Measurements from ENCODE around the gene GAN.

DNA sequence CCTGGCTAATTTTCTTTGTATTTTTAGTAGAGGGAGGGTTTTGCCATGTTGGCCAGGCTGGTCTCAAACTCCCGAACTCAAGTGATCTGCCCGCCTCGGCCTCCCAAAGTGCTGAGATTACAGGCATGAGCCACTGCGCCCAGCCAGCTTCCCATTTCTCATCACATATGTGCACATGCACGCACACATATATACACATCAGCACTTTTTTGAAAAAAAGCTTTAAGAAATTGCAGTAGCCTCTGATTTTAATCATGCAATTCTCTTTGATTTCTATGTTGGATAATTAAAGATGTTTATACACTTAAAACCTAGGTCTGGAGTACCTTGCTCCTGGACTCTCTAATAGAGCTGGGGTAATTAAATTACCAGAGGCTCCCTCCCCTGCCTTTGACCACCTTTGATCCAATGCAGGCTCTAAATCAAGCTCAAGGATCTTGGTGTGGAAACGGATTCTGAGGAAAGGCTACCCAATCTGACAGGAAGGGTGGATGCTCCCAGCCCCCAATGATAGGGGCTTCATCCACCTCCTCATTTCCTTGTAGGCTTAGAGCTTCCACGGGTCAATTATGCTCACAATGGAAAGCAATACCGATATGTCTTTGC, 29.7 kb upstream of the GAN start:
- TF ChIP-seq, protein P1, sequence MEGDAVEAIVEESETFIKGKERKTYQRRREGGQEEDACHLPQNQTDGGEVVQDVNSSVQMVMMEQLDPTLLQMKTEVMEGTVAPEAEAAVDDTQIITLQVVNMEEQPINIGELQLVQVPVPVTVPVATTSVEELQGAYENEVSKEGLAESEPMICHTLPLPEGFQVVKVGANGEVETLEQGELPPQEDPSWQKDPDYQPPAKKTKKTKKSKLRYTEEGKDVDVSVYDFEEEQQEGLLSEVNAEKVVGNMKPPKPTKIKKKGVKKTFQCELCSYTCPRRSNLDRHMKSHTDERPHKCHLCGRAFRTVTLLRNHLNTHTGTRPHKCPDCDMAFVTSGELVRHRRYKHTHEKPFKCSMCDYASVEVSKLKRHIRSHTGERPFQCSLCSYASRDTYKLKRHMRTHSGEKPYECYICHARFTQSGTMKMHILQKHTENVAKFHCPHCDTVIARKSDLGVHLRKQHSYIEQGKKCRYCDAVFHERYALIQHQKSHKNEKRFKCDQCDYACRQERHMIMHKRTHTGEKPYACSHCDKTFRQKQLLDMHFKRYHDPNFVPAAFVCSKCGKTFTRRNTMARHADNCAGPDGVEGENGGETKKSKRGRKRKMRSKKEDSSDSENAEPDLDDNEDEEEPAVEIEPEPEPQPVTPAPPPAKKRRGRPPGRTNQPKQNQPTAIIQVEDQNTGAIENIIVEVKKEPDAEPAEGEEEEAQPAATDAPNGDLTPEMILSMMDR (IDR thresholded peaks at IDR 0.05 in 4 of 5, conservative IDR thresholded peaks at IDR 0.05 in 1 of 5), result no peak
- no peak for TF ChIP-seq POLR2A (IDR thresholded peaks at IDR 0.05)
